Psoas muscle (tissue), 8 donors: ENCODE measurements around the gene GMPR2. TPM values are rescaled to one million over a fixed set of nuclear protein-coding genes. Genes with fewer than 3 reads are reported as not detected.

ENCODE experiments used
- ATAC-seq, 4 donors: fragments of 200-7000 bp; cut with Tn5 transposase; one replicate each; pipeline ENCODE4 v1.9.1; 2020; ENCODE audit warnings: moderate library complexity in 3 of 4, mild to moderate bottlenecking in 2 of 4
- DNase-seq, 2 donors: peaks; one replicate each; pipeline ENCODE4 v3.0.0-alpha.2; 2020
- H3K27ac ChIP-seq: fragments of 200-600 bp; one replicate; pipeline ENCODE4 v1.8.0; 2022
- H3K27me3 ChIP-seq, 3 donors: fragments of 200-600 bp in 1 of 3; one replicate each; pipeline versions ENCODE4 v1.6.1 to v1.8.0; 2013 to 2022; ENCODE audit warnings: low read length in 2 of 3, mild to moderate bottlenecking in 2 of 3, moderate library complexity in 1 of 3; ENCODE audit not compliant: insufficient read depth in 3 of 3
- H3K36me3 ChIP-seq, 2 donors: fragments of 200-600 bp in 1 of 2; one replicate each; pipeline versions ENCODE4 v1.6.1 to v1.8.0; 2013 to 2022; ENCODE audit warnings: low read depth in 1 of 2, mild to moderate bottlenecking in 1 of 2, moderate library complexity in 1 of 2; ENCODE audit not compliant: insufficient read depth in 1 of 2
- H3K4me1 ChIP-seq: fragments of 200-600 bp; one replicate; pipeline ENCODE4 v1.8.0; 2022
- H3K4me3 ChIP-seq: fragments of 200-600 bp; one replicate; pipeline ENCODE4 v1.8.0; 2022; ENCODE audit warnings: mild to moderate bottlenecking
- H3K9me3 ChIP-seq: fragments of 200-600 bp; one replicate; pipeline ENCODE4 v1.8.0; 2022
- CTCF ChIP-seq: fragments of 200-600 bp; IDR thresholded peaks from one replicate; pipeline ENCODE4 v1.8.0; 2022; ENCODE audit warnings: antibody characterized with exemption
- WGBS, 3 donors: extraction: QIAGEN DNeasy Blood & Tissue Kit; methylation state at CpG; one replicate each; pipeline versions ENCODE4 v1.1.6 to v1.1.7; 2013; 5-methylcytosine and 5-hydroxymethylcytosine counted together
- intact Hi-C, 2 donors: fragments of 100-400 bp; cut with DNase I; formaldehyde crosslinking; loops; one replicate each; pipeline versions ENCODE4 v1.11.0 to v1.14.2; 2022
- polyA plus RNA-seq, 3 donors: library from polyadenylated mRNA; stranded (reverse); fragments of 200-250 nt; gene quantifications; one replicate each; pipeline ENCODE4 v1.2.3, GENCODE V29; 2013
- total RNA-seq, 4 donors: library from RNA; stranded (reverse); fragmentation: NEBNext Ultra II Directional in 2 of 4; extraction: Animal tissue kit (Norgen Biotek cat#: 25700) in 2 of 4; gene quantifications; one replicate each; pipeline versions ENCODE4 v1.2.1 to v1.2.4, GENCODE V29; 2021 to 2023
- donor health status: healthy with polysubstance abuse.
- donor health status: DM: no; HTN: no; CAD: no; lungs with moderate emphysema.
- donor health status: Bipolar disorder and iron deficiency.
- donor health status: healthy.
- donor health status: DM: yes; HTN: yes; CAD: no.
- donor health status: DM: no; HTN: no; CAD: no.
- donor health status: DM: no; HTN: no; CAD: no.
- donor health status: DM: yes; HTN: yes; CAD: no.

The GMPR2 gene
- total and polyA plus RNA-seq, 7 donors, result 17.7 to 33.1 (median 24.0) TPM

GRCh38 chr14:24235804-24236688, 3.3 kb downstream of the GMPR2 start:
- no peak for DNase-seq
- no peak for ATAC-seq
- intact Hi-C loops, result no loop called here
- TF ChIP-seq CTCF, result no peak
- Histone ChIP-seq H3K4me1 (peaks cover 75% of the 10 kb centered on the region), H3K36me3 (peaks cover 27 to 74% of the 10 kb centered on the region in 2 donors), H3K27me3 (no peaks in the 10 kb centered on the region), H3K27ac (peak overlapping the region; percentile 19), H3K4me3 (no peak overlapping the region), H3K9me3 (no peaks in the 10 kb centered on the region)
- 88 to 98% (median 91%) methylated on average over 5 of the region's 5 CpGs for WGBS, 3 donors

- H3K4me3 ChIP-seq, result no peak overlapping the region
- DNase-seq (no peak), ATAC-seq (no peak)
- H3K27ac ChIP-seq, result peak overlapping the region; percentile 19
- H3K27me3 ChIP-seq, result no peaks in the 10 kb centered on the region
- H3K9me3 ChIP-seq, result no peaks in the 10 kb centered on the region
- H3K4me1 ChIP-seq, result peaks cover 76% of the 10 kb centered on the region
- no peak for TF ChIP-seq CTCF
- intact Hi-C loops, result no loop called here
- WGBS, 3 donors, result 87 to 90% (median 88%) methylated on average over 6 of the region's 6 CpGs
- peaks cover 27 to 79% of the 10 kb centered on the region in 2 donors for H3K36me3 ChIP-seq
These were observed 4.1 kb downstream of the GMPR2 start for GRCh38 chr14:24236689-24237462.

- H3K27ac ChIP-seq, result peak overlapping the region; percentile 19
- 50 to 67% (median 64%) methylated on average over 2 of the region's 2 CpGs for WGBS, 3 donors
These were observed 4.8 kb downstream of the GMPR2 start for GRCh38 chr14:24237463-24237955.

GRCh38 chr14:24238123-24238522, 5.4 kb downstream of the GMPR2 start:
- Histone ChIP-seq H3K27ac (peak overlapping the region; percentile 19), H3K27me3 (no peaks in the 10 kb centered on the region), H3K4me3 (no peak overlapping the region), H3K36me3 (peaks cover 27 to 79% of the 10 kb centered on the region in 2 donors), H3K9me3 (no peaks in the 10 kb centered on the region), H3K4me1 (peaks cover 76% of the 10 kb centered on the region)
- ATAC-seq, result no peak
- DNase-seq, result no peak
- no peak for TF ChIP-seq CTCF
- intact Hi-C loops, result no loop called here
- WGBS, 3 donors, result 78 to 85% (median 79%) methylated on average over 5 of the region's 5 CpGs

More at GRCh38 chr14:24237463-24237955, 4.8 kb downstream of the GMPR2 start:
- no peak for DNase-seq
- Histone ChIP-seq H3K27me3 (no peaks in the 10 kb centered on the region), H3K36me3 (peaks cover 27 to 79% of the 10 kb centered on the region in 2 donors), H3K4me1 (peaks cover 76% of the 10 kb centered on the region), H3K4me3 (no peak overlapping the region), H3K9me3 (no peaks in the 10 kb centered on the region)
- TF ChIP-seq CTCF, result no peak
- intact Hi-C loops, result no loop called here
- peak in 3 of 4 donors; percentile 1 to 34 (median 10) for ATAC-seq
